HG03520 (cell line): ENCODE results near the gene HECTD4.
"Not testable (repeated sequence)": the region's sequence is repeated elsewhere in the genome, so short reads cannot be mapped to it uniquely, and the experiment has no call there.

ENCODE experiments used
- ATAC-seq: cut with Tn5 transposase; IDR thresholded peaks from one replicate; pipeline ENCODE4 v1.9.1; 2021; ENCODE audit warnings: mild to moderate bottlenecking, moderate library complexity; ENCODE audit not compliant: unreplicated experiment

Gene HECTD4

DNA sequence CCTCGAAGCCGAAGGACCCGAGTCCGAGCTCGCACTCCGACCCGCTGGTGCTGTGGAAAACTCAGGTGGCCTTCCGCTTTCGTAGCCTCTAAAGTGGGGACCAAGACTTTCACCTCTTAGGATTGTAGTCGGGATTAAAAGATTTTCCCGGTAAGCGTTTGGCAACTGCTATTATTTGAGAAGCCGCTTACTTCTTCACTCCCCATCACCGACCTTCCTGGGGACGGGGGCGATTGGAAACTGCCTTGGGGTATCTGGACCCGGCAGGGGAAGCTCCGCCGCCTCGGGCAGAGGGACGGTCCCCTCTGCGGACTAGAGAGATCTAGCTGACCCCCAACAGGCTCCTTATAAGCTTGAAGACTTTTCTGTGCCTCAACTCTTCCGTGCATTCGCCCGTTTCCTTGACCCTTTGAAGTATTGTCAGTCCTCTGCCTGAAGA, 256.2 kb downstream of the HECTD4 start:
- ATAC-seq = no peak

GRCh38 chr12:112125250-112125999, 256.8 kb downstream of the HECTD4 start, which contains the start of gene TRAFD1:
TRAFD1 (plus strand) TSS chr12:112125560; CDS start chr12:112130523, 4,963 bp downstream.
- peak; percentile 95 for ATAC-seq

- no peak for ATAC-seq
Observed at GRCh38 chr12:112124918-112125249, 257.3 kb downstream of the HECTD4 start.

DNA sequence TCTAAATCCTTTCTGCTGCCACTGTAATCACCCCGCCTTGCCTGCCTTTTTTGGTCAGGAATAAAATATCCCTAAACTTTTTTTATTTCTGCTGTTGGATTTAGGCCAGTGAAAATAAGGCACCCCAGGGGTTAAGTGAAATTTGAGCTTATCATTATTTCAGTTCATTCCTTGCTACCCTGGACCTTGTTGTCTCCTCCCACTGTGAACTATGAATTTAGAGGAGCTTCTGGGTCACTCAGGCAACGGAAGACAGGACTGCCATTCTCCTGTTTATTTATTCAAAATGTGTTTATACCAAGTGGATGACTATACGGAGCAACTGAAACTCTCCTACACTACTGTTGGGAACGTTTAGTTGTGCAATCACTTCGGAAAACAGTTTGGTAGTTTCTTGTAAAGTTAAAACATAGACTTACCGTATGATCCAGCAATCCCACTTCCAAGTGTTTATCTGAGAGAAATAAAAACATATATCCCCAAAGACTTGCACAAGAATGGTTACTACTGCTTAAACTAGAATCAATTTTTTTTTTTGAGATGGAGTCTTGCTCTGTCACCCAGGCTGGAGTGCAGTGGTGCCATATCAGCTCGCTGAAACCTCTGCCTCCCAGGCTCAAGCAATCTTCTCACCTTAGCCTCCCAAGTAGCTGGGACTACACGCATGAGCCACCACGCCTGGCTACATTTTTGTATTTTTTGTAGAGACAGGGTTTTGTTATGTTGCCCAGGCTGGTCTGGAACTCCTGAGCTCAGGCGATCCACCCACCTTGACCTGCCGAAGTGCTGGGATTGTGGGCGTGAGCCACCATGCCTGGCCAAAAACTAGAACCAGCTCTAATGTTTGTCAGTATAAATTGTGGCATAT, 259.2 kb downstream of the HECTD4 start:
- no peak for ATAC-seq

GRCh38 chr12:112121780-112122565, 260.3 kb downstream of the HECTD4 start:
- no peak for ATAC-seq

GRCh38 chr12:112117685-112118084, 264.5 kb downstream of the HECTD4 start:
- ATAC-seq = no peak

- ATAC-seq = no peak
Observed at GRCh38 chr12:112116232-112117060, 265.8 kb downstream of the HECTD4 start.

GRCh38 chr12:112115259-112116045, 266.8 kb downstream of the HECTD4 start:
- ATAC-seq = no peak

GRCh38 chr12:112112409-112113133, 269.7 kb downstream of the HECTD4 start:
- no peak for ATAC-seq

GRCh38 chr12:112111931-112112330, 270.3 kb downstream of the HECTD4 start:
- no peak for ATAC-seq

GRCh38 chr12:112110787-112111662, 271.2 kb downstream of the HECTD4 start:
- not testable (repeated sequence) for ATAC-seq
